IPS-15b (cell line): ENCODE data around the gene GALNT17.

Experiments used
- H3K27me3 ChIP-seq: one replicate; pipeline ENCODE4 v1.6.1; 2013; ENCODE audit warnings: low read length; ENCODE audit not compliant: control insufficient read depth, insufficient read depth
- H3K36me3 ChIP-seq: one replicate; pipeline ENCODE4 v1.6.1; 2013; ENCODE audit warnings: low read length; ENCODE audit not compliant: control insufficient read depth, insufficient read depth
- H3K4me1 ChIP-seq: one replicate; pipeline ENCODE4 v1.6.1; 2013; ENCODE audit warnings: mild to moderate bottlenecking, low read length; ENCODE audit not compliant: control insufficient read depth, insufficient read depth
- H3K4me3 ChIP-seq: one replicate; pipeline ENCODE4 v1.5.1; 2013; ENCODE audit warnings: low read depth, low read length
- H3K9ac ChIP-seq: one replicate; pipeline ENCODE4 v1.6.1; 2013; ENCODE audit warnings: low read depth, mild to moderate bottlenecking, low read length
- H3K9me3 ChIP-seq: one replicate; pipeline ENCODE4 v1.6.1; 2013; ENCODE audit warnings: mild to moderate bottlenecking, low read length; ENCODE audit not compliant: control insufficient read depth, insufficient read depth

GALNT17 gene

GRCh38 chr7:71601851-71602250, 469.9 kb downstream of the GALNT17 start:
- Histone ChIP-seq H3K4me1 (no peaks in the 10 kb centered on the region), H3K4me3 (no peak overlapping the region), H3K9ac (no peak overlapping the region), H3K9me3 (no peaks in the 10 kb centered on the region), H3K36me3 (no peaks in the 10 kb centered on the region), H3K27me3 (no peaks in the 10 kb centered on the region)

DNA sequence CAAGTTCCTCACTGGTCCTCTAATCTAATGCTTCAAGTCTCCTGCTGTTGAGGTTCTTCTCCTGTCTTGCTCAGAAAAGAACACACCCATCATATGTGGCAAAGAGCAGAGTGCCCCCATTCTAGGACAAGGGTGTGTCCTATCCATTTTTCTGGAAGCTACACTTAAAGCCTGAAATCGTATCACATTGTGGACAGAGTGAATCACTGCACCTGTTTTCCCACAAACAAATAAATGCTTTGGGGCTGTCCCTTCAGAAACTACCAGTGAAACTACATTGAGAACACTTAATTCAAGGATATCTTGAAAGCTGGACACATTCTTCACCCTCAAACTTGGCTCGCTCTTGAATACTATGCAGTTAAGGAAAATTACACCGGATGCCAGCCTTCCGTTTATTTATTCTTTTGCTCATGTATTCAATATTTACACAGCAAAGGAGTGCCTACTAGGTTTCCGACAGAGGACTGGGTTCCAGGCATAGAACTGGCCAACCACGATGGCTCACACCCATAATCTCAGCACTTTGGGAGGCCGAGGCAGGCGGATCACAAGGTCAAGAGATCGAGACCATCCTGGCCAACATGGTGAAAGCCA, 473.0 kb downstream of the GALNT17 start:
- H3K36me3 ChIP-seq, result no peaks in the 10 kb centered on the region
- H3K9me3 ChIP-seq, result no peaks in the 10 kb centered on the region
- no peak overlapping the region for H3K9ac ChIP-seq
- no peaks in the 10 kb centered on the region for H3K4me1 ChIP-seq
- no peak overlapping the region for H3K4me3 ChIP-seq
- H3K27me3 ChIP-seq, result no peaks in the 10 kb centered on the region

- Histone ChIP-seq H3K4me1 (peaks cover 2% of the 10 kb centered on the region), H3K27me3 (no peaks in the 10 kb centered on the region), H3K9me3 (no peaks in the 10 kb centered on the region)
These were observed 480.0 kb downstream of the GALNT17 start for GRCh38 chr7:71611986-71612385.

GRCh38 chr7:71612911-71613310, 481.0 kb downstream of the GALNT17 start:
- H3K9ac ChIP-seq, result no peak overlapping the region
- no peaks in the 10 kb centered on the region for H3K9me3 ChIP-seq
- H3K27me3 ChIP-seq, result no peaks in the 10 kb centered on the region
- peaks cover 2% of the 10 kb centered on the region for H3K4me1 ChIP-seq
- H3K36me3 ChIP-seq, result no peaks in the 10 kb centered on the region
- no peak overlapping the region for H3K4me3 ChIP-seq

More at GRCh38 chr7:71611986-71612385, 480.0 kb downstream of the GALNT17 start:
- Histone ChIP-seq H3K9ac (no peak overlapping the region), H3K4me3 (no peak overlapping the region), H3K36me3 (no peaks in the 10 kb centered on the region)

- Histone ChIP-seq H3K9me3 (no peaks in the 10 kb centered on the region), H3K27me3 (no peaks in the 10 kb centered on the region), H3K4me3 (no peak overlapping the region), H3K36me3 (no peaks in the 10 kb centered on the region), H3K4me1 (peaks cover 2% of the 10 kb centered on the region), H3K9ac (no peak overlapping the region)
These were observed 481.4 kb downstream of the GALNT17 start for GRCh38 chr7:71613313-71613712.

DNA sequence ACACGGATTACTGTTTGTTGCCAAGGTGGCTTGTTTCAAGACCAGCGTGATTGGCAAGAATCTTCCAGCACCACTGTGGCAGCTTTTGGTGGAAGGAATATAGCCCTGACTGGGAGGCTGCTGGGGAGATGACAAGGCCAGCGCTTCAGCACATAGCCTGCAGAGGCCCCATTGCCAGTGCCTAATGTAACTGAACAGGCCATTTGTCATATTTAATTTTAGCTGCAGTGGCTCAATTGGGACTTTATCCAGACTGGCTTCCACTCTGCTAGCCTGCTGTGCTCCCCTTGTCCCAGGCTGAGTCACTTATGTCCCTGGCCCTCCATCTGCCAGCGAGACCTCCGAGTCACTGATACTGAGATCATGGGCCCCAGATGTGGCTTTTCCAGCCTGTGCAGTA, 483.1 kb downstream of the GALNT17 start:
- no peaks in the 10 kb centered on the region for H3K36me3 ChIP-seq

GRCh38 chr7:71616217-71616616, 484.3 kb downstream of the GALNT17 start:
- H3K27me3 ChIP-seq, result no peaks in the 10 kb centered on the region
- H3K4me3 ChIP-seq, result no peak overlapping the region
- H3K9me3 ChIP-seq, result no peaks in the 10 kb centered on the region
- peaks cover 8% of the 10 kb centered on the region for H3K4me1 ChIP-seq
- H3K9ac ChIP-seq, result no peak overlapping the region
- H3K36me3 ChIP-seq, result no peaks in the 10 kb centered on the region

More for the DNA sequence above, 483.1 kb downstream of the GALNT17 start:
- Histone ChIP-seq H3K4me1 (peaks cover 2% of the 10 kb centered on the region), H3K9me3 (no peaks in the 10 kb centered on the region), H3K27me3 (no peaks in the 10 kb centered on the region), H3K9ac (no peak overlapping the region), H3K4me3 (no peak overlapping the region)

- Histone ChIP-seq H3K4me1 (peaks cover 8% of the 10 kb centered on the region), H3K27me3 (no peaks in the 10 kb centered on the region), H3K4me3 (no peak overlapping the region), H3K9me3 (no peaks in the 10 kb centered on the region), H3K9ac (no peak overlapping the region), H3K36me3 (no peaks in the 10 kb centered on the region)
These were observed 486.3 kb downstream of the GALNT17 start for GRCh38 chr7:71618278-71618677.

GRCh38 chr7:71625545-71625944, 493.6 kb downstream of the GALNT17 start:
- Histone ChIP-seq H3K36me3 (no peaks in the 10 kb centered on the region), H3K27me3 (no peaks in the 10 kb centered on the region), H3K4me3 (no peak overlapping the region), H3K9ac (no peak overlapping the region), H3K9me3 (no peaks in the 10 kb centered on the region), H3K4me1 (peaks cover 6% of the 10 kb centered on the region)

GRCh38 chr7:71626206-71626605, 494.3 kb downstream of the GALNT17 start:
- Histone ChIP-seq H3K36me3 (no peaks in the 10 kb centered on the region), H3K9ac (no peak overlapping the region), H3K27me3 (no peaks in the 10 kb centered on the region), H3K4me3 (no peak overlapping the region), H3K9me3 (no peaks in the 10 kb centered on the region), H3K4me1 (no peaks in the 10 kb centered on the region)

- Histone ChIP-seq H3K4me1 (no peaks in the 10 kb centered on the region), H3K9me3 (no peaks in the 10 kb centered on the region), H3K36me3 (no peaks in the 10 kb centered on the region)
These were observed 495.7 kb downstream of the GALNT17 start for GRCh38 chr7:71627651-71628050.

GRCh38 chr7:71630516-71630915, 498.6 kb downstream of the GALNT17 start:
- Histone ChIP-seq H3K36me3 (no peaks in the 10 kb centered on the region), H3K27me3 (no peaks in the 10 kb centered on the region), H3K4me1 (peaks cover 8% of the 10 kb centered on the region), H3K4me3 (no peak overlapping the region), H3K9me3 (no peaks in the 10 kb centered on the region), H3K9ac (no peak overlapping the region)

More at GRCh38 chr7:71627651-71628050, 495.7 kb downstream of the GALNT17 start:
- no peaks in the 10 kb centered on the region for H3K27me3 ChIP-seq
- H3K9ac ChIP-seq, result no peak overlapping the region
- H3K4me3 ChIP-seq, result no peak overlapping the region
